HepG2 (cell line): ENCODE measurements around the gene IKZF5. TPM values are rescaled to one million over a fixed set of nuclear protein-coding genes. Genes with fewer than 3 reads are reported as not detected.
A peak's percentile ranks its signal among the peaks of the same experiment; 100 is the strongest.

Experiments
- FOXO1 ChIP-seq: sonication (generic); formaldehyde crosslinking; IDR thresholded peaks from 2 replicates; pipeline ENCODE4 v1.4.0; 2020; ENCODE audit warnings: missing genetic modification reagents
- FOXP1 ChIP-seq, 2 experiments: fragments of 450-650 bp in 1 of 2; IDR thresholded peaks; 2 replicates each; pipeline ENCODE4 v1.6.1; 2017 to 2018; ENCODE audit warnings: antibody characterized with exemption in 1 of 2
- GZF1 ChIP-seq: sonication (generic); formaldehyde crosslinking; IDR thresholded peaks from 2 replicates; pipeline ENCODE4 v1.5.1; 2020; ENCODE audit warnings: mild to moderate bottlenecking, missing genetic modification reagents
- HNRNPUL1 ChIP-seq: fragments of 200-400 bp; formaldehyde crosslinking; IDR thresholded peaks from 2 replicates; pipeline ENCODE4 v1.6.1; 2017; ENCODE audit warnings: low read depth, mild to moderate bottlenecking, low read length, moderate library complexity
- MAFF ChIP-seq: IDR thresholded peaks from 2 replicates; pipeline ENCODE4 v1.6.1; 2011; ENCODE audit warnings: low read depth, low read length, improper control_type of control experiment
- NCOA2 ChIP-seq: sonication (generic); formaldehyde crosslinking; IDR thresholded peaks from 2 replicates; pipeline ENCODE4 v1.8.0; 2022; ENCODE audit warnings: inconsistent platforms
- NKX3-1 ChIP-seq: sonication (generic); formaldehyde crosslinking; IDR thresholded peaks from 2 replicates; pipeline ENCODE4 v1.5.0; 2020; ENCODE audit warnings: missing genetic modification reagents
- NR2F6 ChIP-seq, 2 experiments: IDR thresholded peaks; 2 replicates each; pipeline ENCODE4 v1.6.1; 2016; ENCODE audit warnings: antibody characterized with exemption in 1 of 2, mild to moderate bottlenecking in 1 of 2
- RXRA ChIP-seq: sonication (generic); formaldehyde crosslinking; IDR thresholded peaks from 2 replicates; pipeline ENCODE4 v1.5.1; 2020; ENCODE audit warnings: missing genetic modification reagents
- SALL1 ChIP-seq: sonication (generic); formaldehyde crosslinking; IDR thresholded peaks from 2 replicates; pipeline ENCODE4 v1.8.0; 2022; ENCODE audit warnings: mild to moderate bottlenecking, missing genetic modification reagents
- ZEB1 ChIP-seq: IDR thresholded peaks from 2 replicates; pipeline ENCODE4 v1.6.1; 2012; ENCODE audit warnings: mild to moderate bottlenecking, low read depth, inconsistent platforms; ENCODE audit not compliant: insufficient replicate concordance
- ZFP36 ChIP-seq: fragments of 150-350 bp; IDR thresholded peaks from 2 replicates; pipeline ENCODE4 v1.6.1; 2018; ENCODE audit warnings: borderline replicate concordance, low read length, low read depth; ENCODE audit not compliant: partially characterized antibody
- ZKSCAN1 ChIP-seq: fragments of 150-350 bp; IDR thresholded peaks from 2 replicates; pipeline ENCODE4 v1.6.1; 2014; ENCODE audit warnings: low read length
- ZNF138 ChIP-seq: sonication (generic); formaldehyde crosslinking; IDR thresholded peaks from 2 replicates; pipeline ENCODE4 v1.5.0; 2020; ENCODE audit warnings: mild to moderate bottlenecking, low read depth, missing genetic modification reagents
- ZNF264 ChIP-seq: sonication (generic); formaldehyde crosslinking; IDR thresholded peaks from 2 replicates; pipeline ENCODE4 v1.4.0; 2020; ENCODE audit warnings: missing genetic modification reagents
- ZNF530 ChIP-seq: sonication (generic); formaldehyde crosslinking; IDR thresholded peaks from 2 replicates; pipeline ENCODE4 v1.5.0; 2020; ENCODE audit warnings: low read depth, mild to moderate bottlenecking, missing genetic modification reagents
- ZNF543 ChIP-seq: sonication (generic); formaldehyde crosslinking; IDR thresholded peaks from 2 replicates; pipeline ENCODE4 v1.4.0; 2020; ENCODE audit warnings: mild to moderate bottlenecking, missing genetic modification reagents
- ZNF547 ChIP-seq: sonication (generic); formaldehyde crosslinking; IDR thresholded peaks from 2 replicates; pipeline ENCODE4 v1.5.1; 2020; ENCODE audit warnings: mild to moderate bottlenecking, missing genetic modification reagents
- ZNF558 ChIP-seq: sonication (generic); formaldehyde crosslinking; IDR thresholded peaks from 2 replicates; pipeline ENCODE4 v1.9.0; 2022; ENCODE audit warnings: mild to moderate bottlenecking, missing genetic modification reagents, borderline replicate concordance
- ZNF670 ChIP-seq: sonication (generic); formaldehyde crosslinking; IDR thresholded peaks from 2 replicates; pipeline ENCODE4 v1.8.0; 2022; ENCODE audit warnings: mild to moderate bottlenecking, missing genetic modification reagents, borderline replicate concordance
- ZNF672 ChIP-seq: sonication (generic); formaldehyde crosslinking; IDR thresholded peaks from 2 replicates; pipeline ENCODE4 v1.8.1; 2022; ENCODE audit warnings: missing genetic modification reagents
- ZNF772 ChIP-seq: sonication (generic); formaldehyde crosslinking; IDR thresholded peaks from 2 replicates; pipeline ENCODE4 v1.5.0; 2020; ENCODE audit warnings: mild to moderate bottlenecking, missing genetic modification reagents
- polyA plus RNA-seq, 8 experiments: library from polyadenylated mRNA; depleted of rRNA in 3 of 8; stranded (reverse) in 7 of 8; unstranded in 1 of 8; fragments of >200 nt; fragmentation: Illumina TruSeq in 4 of 8; extraction: Trizol in 4 of 8; gene quantifications; 2 replicates each; pipeline versions ENCODE4 v1.2.1 to v1.2.3, GENCODE V29; 2011 to 2016; ENCODE audit warnings: low read depth in 4 of 8, missing spikeins in 1 of 8, mixed read lengths in 1 of 8; ENCODE audit not compliant: insufficient read depth in 1 of 8
- total RNA-seq, 5 experiments: library from RNA; depleted of rRNA; stranded (reverse); fragments of >200 nt; fragmentation: Illumina TruSeq; extraction: Trizol; gene quantifications; 2 replicates each; pipeline ENCODE4 v1.2.3, GENCODE V29; 2016; ENCODE audit warnings: low read depth in 1 of 5
- TF ChIP-seq, protein P1 (sequence below): sonication (generic); formaldehyde crosslinking; IDR thresholded peaks from 2 replicates; pipeline ENCODE4 v1.4.0; 2020; ENCODE audit warnings: missing genetic modification reagents; ENCODE audit errors: not compliant biosample characterization
- TF ChIP-seq, protein P2 (sequence below): sonication (generic); formaldehyde crosslinking; IDR thresholded peaks from 2 replicates; pipeline ENCODE4 v1.4.0; 2020; ENCODE audit warnings: missing genetic modification reagents
- TF ChIP-seq, protein P3 (sequence below): IDR thresholded peaks from 2 replicates; pipeline ENCODE4 v1.6.1; 2016; ENCODE audit warnings: mild to moderate bottlenecking, missing biosample characterization, missing genetic modification reagents
- TF ChIP-seq, protein P4 (sequence below): sonication (generic); formaldehyde crosslinking; IDR thresholded peaks from 2 replicates; pipeline ENCODE4 v1.4.0; 2020; ENCODE audit warnings: mild to moderate bottlenecking, missing genetic modification reagents
- TF ChIP-seq, protein P5 (sequence below): sonication (generic); formaldehyde crosslinking; IDR thresholded peaks from 2 replicates; pipeline ENCODE4 v1.5.1; 2020; ENCODE audit warnings: missing genetic modification reagents, mild to moderate bottlenecking, borderline replicate concordance

IKZF5 gene
- total and polyA plus RNA-seq, 2 of the 13 experiments (the other 11 are each of a cell fraction or from before 2014, with no cell fraction given): 3.7 to 12.0 TPM

DNA sequence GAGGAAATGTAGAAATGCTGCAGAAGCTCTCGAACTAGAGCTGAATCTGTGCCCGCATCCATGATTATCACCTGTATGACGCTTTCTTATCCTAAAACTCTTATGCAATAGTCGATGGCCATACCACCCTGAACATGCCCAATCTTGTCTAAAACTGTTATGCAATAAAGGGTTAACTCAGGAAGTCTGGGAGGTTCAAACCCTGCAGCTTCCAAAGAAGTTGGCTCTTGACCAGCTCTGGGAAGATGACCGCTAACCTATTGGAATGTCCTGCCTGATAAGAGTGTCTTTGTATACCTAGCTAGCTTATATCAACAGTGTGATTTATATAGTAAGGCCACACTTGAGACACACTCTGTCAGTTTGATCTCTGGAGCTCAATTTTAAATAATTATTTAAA is 51.1 kb downstream of the IKZF5 start (continued):
- TF ChIP-seq ZNF530: no peak
- TF ChIP-seq ZNF672: no peak
- no peak for TF ChIP-seq SALL1 (CRISPR knock-in tag)
- no peak for TF ChIP-seq ZNF558 (CRISPR knock-in tag)
- TF ChIP-seq, protein P1, sequence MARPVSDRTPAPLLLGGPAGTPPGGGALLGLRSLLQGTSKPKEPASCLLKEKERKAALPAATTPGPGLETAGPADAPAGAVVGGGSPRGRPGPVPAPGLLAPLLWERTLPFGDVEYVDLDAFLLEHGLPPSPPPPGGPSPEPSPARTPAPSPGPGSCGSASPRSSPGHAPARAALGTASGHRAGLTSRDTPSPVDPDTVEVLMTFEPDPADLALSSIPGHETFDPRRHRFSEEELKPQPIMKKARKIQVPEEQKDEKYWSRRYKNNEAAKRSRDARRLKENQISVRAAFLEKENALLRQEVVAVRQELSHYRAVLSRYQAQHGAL (CRISPR knock-in tag): no peak
- TF ChIP-seq, protein P2, sequence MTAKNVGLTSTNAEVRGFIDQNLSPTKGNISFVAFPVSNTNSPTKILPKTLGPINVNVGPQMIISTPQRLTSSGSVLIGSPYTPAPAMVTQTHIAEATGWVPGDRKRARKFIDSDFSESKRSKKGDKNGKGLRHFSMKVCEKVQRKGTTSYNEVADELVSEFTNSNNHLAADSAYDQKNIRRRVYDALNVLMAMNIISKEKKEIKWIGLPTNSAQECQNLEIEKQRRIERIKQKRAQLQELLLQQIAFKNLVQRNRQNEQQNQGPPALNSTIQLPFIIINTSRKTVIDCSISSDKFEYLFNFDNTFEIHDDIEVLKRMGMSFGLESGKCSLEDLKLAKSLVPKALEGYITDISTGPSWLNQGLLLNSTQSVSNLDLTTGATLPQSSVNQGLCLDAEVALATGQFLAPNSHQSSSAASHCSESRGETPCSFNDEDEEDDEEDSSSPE: no peak
- TF ChIP-seq ZNF547 (CRISPR knock-in tag): no peak
- TF ChIP-seq ZKSCAN1: no peak
- TF ChIP-seq NCOA2: peak; percentile 14; the same call in 1 of the 2 replicates
- TF ChIP-seq, protein P3, sequence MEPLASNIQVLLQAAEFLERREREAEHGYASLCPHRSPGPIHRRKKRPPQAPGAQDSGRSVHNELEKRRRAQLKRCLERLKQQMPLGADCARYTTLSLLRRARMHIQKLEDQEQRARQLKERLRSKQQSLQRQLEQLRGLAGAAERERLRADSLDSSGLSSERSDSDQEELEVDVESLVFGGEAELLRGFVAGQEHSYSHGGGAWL: no peak
- no peak for TF ChIP-seq FOXP1 (IDR thresholded peaks at IDR 0.05)
- TF ChIP-seq FOXP1 (CRISPR knock-in tag; IDR thresholded peaks at IDR 0.05): no peak
- no peak for TF ChIP-seq ZNF772 (CRISPR knock-in tag)
- TF ChIP-seq HNRNPUL1: no peak
- no peak for TF ChIP-seq ZNF138 (CRISPR knock-in tag)
- no peak for TF ChIP-seq RXRA (CRISPR knock-in tag)
- TF ChIP-seq ZFP36: no peak
- TF ChIP-seq MAFF: no peak
- TF ChIP-seq ZNF543 (CRISPR knock-in tag): no peak
- no peak for TF ChIP-seq ZNF264 (CRISPR knock-in tag)
- no peak for TF ChIP-seq NR2F6 (IDR thresholded peaks at IDR 0.05)
- 0 out of 2 replicates have a peak, but pooled peaks have one; percentile 9 for TF ChIP-seq NR2F6 (CRISPR knock-in tag; IDR thresholded peaks at IDR 0.05)
- no peak for TF ChIP-seq ZEB1
- TF ChIP-seq, protein P4, sequence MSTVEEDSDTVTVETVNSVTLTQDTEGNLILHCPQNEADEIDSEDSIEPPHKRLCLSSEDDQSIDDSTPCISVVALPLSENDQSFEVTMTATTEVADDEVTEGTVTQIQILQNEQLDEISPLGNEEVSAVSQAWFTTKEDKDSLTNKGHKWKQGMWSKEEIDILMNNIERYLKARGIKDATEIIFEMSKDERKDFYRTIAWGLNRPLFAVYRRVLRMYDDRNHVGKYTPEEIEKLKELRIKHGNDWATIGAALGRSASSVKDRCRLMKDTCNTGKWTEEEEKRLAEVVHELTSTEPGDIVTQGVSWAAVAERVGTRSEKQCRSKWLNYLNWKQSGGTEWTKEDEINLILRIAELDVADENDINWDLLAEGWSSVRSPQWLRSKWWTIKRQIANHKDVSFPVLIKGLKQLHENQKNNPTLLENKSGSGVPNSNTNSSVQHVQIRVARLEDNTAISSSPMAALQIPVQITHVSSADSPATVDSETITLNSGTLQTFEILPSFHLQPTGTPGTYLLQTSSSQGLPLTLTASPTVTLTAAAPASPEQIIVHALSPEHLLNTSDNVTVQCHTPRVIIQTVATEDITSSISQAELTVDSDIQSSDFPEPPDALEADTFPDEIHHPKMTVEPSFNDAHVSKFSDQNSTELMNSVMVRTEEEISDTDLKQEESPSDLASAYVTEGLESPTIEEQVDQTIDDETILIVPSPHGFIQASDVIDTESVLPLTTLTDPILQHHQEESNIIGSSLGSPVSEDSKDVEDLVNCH: no peak
- no peak for TF ChIP-seq FOXO1 (CRISPR knock-in tag)
- TF ChIP-seq GZF1 (CRISPR knock-in tag): no peak
- no peak for TF ChIP-seq NKX3-1
- TF ChIP-seq ZNF670 (CRISPR knock-in tag): no peak
- TF ChIP-seq, protein P5, sequence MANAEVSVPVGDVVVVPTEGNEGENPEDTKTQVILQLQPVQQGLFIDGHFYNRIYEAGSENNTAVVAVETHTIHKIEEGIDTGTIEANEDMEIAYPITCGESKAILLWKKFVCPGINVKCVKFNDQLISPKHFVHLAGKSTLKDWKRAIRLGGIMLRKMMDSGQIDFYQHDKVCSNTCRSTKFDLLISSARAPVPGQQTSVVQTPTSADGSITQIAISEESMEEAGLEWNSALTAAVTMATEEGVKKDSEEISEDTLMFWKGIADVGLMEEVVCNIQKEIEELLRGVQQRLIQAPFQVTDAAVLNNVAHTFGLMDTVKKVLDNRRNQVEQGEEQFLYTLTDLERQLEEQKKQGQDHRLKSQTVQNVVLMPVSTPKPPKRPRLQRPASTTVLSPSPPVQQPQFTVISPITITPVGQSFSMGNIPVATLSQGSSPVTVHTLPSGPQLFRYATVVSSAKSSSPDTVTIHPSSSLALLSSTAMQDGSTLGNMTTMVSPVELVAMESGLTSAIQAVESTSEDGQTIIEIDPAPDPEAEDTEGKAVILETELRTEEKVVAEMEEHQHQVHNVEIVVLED (CRISPR knock-in tag): no peak
